Stimulated activated naive CD4-positive, alpha-beta T cell (primary cell): ENCODE data around the gene DLL4.

Experiments used
- DNase-seq, 6 experiments: peaks; one replicate each; lab custom pipeline; 2025; lab: John Stamatoyannopoulos, UW

The DLL4 gene

DNA sequence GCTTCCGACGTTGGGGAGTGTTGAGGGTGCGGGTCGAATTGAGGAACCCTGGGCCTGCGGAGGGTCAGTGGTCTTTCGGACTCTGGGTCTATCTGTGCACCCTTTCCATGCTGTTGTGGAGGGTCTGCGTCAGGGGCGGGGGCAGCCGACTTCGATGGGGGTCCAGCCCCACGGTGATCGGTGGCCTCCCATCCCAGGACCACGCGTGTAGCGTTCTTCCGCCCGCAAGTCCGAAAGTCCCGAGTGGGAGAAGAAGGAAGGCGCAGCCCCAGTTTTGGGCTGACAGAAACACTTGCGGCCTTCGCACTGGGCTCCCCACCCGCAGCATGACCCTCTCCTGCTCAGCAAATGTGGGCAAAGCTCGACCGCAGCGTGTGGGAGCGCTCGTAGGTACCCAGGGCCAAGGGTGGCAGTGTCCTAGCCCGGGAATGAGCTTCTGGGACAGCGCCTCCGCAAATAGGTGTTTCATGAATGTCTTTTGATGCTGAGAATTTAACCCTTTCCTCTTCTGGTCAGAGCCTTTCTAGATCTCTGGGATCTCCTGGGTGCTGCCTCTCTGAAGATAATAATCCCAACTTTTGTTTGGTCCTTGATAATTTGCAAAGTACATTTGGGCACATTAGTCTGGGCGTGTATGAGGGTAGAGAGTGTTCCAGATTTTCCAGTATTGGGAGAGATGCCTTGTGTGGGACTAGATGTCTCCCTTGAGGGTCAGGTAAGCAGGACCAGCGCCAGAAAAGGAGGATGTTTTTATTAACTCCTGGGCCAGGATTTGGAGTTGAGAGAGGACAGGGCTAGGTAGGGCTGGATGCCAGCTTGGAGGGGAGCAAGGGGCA, 2.3 kb upstream of the DLL4 start:
- DNase-seq = no peak

DNA sequence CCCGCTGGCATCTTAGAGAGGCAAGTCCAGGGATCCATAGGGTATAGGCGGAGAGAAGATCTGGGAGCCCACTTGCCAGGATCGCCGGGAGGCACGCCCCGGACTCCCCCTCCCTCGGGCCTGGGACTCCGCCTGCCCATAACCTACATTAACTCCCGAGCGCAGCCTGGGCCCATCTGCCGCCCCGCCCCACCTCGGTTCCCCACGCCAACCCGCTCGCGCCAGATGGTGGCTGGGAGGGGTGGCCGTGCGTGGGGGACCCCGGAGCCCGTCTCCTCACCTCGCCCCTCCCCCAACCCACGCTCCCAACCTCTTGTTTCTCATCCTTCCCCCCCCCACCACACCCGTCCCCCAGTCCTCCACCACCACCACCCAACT, 1.7 kb upstream of the DLL4 start:
- peak in 1 of 6 experiments; percentile 15 for DNase-seq

DNA sequence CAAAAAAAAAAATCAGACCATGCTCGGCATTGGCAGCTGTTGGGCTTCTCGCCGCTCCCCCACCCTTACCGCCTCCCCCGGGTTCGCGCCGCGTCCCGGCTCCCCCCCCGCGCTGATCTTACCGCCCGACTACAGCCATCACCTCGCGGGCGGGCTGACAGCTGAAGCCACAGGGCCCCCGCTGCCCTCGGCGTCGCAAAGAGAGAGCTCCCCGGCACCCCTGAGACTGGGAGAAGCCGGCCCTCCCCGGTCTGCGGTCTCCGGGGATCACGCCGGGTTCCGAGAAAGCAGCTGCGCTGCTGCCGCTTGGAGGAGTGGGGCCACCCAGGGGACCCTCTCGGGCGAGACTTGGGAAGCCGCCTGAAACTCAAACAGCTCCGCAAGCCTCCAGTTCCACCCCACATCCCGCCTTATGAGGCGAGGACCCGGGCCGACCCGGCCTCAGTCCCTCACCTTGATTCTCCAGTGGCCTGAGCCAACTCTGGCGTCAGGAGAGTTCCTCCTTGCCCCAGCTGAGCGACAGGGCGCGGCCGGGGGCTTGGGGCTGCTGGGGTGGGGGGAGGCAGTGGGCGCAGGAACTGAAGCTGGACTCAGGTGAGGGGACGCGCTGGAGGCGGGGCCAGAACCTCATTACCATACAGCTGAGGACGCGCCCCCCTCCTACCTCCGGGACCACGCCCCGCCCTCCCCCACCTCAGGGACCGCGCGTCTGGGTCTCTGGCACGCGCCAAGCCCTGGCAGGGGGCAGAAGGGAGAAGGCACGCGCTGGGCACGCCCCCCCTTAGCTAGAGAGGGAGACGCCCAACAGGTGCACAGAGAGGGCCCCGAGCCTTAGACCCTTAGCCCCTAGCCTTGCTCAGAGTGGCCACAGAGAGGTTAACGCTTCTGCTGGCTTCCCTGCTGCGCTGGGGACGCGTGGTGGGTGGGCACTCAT, 1.0 kb upstream of the DLL4 start:
- peak in 1 of 6 experiments; percentile 33 for DNase-seq

DNA sequence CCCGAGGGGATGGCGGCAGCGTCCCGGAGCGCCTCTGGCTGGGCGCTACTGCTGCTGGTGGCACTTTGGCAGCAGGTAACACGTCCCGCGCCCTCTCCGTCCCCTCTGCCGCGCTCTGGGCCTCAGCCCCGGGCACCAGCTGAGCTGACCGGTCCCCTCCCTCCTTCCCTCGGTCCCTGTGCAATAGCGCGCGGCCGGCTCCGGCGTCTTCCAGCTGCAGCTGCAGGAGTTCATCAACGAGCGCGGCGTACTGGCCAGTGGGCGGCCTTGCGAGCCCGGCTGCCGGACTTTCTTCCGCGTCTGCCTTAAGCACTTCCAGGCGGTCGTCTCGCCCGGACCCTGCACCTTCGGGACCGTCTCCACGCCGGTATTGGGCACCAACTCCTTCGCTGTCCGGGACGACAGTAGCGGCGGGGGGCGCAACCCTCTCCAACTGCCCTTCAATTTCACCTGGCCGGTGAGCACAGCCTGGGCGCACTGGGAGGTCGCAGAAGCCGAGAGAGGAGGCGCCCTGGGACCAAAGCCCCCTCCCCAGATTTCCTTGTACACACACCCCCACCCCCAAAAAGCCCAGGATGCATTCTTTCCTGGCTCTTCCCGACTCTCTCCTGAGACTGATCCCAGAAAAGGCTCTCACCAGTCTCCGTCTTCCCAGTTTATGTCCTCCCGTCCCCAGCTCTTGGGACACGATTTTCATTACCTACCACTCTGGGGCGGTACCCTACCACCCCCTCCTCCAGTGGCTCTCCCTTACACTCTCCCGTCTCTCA, 705 bp downstream of the DLL4 start:
- DNase-seq = no peak

DNA sequence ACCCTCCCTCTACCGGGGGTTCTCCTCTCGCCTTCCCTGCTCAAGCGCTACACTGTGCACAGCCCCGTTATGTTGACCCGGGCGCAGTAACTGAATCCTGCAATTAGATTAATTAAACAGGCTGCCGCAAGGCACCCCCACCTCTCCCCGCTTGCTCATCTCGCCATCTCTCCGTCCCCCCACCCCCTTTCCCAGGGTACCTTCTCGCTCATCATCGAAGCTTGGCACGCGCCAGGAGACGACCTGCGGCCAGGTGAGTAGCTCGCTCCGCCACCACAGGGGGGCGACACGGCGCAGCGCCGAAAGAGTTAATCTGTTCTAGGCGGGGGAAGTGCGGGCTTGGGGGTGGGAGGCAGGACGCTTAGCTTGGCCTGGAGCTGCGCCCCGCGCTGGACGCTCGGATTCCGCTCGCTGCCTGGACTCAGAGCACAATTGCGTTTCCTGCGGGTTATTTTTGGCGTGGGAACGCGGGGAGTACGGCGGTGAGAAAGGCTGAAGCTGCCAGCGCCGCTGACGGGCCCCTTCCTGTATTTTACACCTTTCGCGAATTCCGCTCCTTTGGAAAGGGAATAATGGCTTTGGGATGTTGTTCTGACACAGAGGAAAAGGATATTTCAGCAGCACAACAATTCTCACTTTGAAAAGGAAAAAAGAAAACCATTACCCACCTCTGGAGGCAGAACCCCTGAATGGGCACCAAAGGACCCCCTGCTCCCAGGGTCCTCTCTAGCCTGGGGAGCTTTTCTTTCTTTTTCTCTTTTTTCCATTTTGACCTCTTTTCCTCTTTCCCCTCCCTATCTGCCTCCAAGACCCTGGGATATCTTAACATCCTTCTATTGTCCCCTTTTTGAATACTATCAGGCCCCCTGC, 1.5 kb downstream of the DLL4 start:
- peak in 5 of 6 experiments; percentile 8 to 46 (median 29) for DNase-seq

DNA sequence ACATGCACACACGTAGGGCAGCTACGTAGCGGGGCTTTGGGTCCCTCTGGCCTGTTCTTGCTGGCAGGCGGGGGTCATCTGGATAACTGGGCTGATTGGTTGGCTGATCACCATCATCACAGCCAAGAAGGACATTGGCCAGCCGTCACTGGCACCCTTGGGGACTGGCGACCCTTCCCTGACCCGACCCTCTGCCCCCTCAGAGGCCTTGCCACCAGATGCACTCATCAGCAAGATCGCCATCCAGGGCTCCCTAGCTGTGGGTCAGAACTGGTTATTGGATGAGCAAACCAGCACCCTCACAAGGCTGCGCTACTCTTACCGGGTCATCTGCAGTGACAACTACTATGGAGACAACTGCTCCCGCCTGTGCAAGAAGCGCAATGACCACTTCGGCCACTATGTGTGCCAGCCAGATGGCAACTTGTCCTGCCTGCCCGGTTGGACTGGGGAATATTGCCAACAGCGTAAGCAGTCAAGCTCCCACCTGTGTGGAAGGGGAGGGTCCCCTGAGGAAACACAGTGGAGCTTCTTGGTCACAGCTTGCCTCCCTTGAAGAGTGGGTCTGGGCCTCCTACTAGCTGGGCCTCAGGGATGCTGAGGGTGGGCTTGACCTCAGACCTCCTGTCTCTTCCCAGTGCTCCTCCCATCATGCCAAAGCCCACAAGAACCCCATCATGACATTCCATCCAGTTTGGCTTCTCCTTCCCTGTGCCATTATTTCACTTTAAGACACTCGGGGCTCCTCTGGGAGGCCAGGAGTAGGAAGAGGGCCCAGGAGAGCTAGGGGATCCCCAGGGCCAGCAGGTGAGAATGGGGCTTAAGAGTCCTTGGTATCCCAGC, 2.4 kb downstream of the DLL4 start:
- DNase-seq = no peak

DNA sequence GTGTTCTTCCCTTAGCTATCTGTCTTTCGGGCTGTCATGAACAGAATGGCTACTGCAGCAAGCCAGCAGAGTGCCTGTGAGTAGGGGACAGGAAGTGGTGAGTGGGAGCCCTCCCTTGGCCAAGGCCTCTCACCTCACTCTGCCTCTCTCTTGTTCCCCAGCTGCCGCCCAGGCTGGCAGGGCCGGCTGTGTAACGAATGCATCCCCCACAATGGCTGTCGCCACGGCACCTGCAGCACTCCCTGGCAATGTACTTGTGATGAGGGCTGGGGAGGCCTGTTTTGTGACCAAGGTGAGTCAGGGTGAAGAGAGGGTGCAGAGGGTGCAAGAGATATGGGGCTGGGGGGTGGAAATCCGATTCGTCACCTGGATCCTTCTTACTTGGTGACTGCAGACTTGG, 3.0 kb downstream of the DLL4 start:
- no peak for DNase-seq

DNA sequence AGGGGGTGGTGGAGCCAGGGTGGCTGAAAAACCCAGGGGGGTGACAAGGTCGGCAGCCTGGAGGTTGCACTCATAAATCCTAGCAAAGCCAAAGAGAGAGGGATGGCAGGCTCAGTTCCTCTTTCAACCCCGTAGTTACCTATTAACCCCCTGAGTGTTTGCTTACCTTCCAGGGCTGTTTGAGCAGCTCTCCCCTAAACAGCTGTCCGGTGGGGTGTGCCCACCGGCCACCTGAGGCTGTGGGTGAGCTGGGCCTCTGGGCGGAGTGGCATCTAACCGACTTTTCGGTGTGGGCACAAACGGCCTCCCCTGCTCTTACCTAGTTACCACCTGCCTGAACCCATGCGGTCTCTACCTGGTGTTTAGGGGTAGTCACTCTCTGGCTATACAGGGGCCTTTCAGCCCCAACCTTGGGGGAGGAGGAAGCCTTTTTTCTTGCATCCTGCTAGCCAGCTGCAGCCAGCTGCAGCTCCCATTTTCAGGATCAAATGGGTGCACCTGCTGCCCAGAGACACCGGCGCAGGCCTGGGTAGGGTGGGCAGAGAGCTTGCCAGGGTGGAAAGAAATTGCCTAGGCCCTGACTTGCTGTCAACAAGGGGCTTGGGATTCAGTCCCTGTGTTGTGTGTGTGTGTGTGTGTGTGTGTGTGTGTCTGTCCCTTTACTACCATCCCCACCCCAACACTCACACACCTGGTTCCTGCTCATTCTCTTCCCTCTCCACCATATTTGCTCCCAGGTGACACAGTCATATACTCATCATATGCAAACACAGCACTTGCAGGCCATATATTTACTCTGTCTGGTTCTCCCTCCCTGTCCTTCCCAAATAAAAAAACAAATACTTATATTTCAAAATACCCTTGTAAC, 3.7 kb downstream of the DLL4 start:
- DNase-seq = no peak

DNA sequence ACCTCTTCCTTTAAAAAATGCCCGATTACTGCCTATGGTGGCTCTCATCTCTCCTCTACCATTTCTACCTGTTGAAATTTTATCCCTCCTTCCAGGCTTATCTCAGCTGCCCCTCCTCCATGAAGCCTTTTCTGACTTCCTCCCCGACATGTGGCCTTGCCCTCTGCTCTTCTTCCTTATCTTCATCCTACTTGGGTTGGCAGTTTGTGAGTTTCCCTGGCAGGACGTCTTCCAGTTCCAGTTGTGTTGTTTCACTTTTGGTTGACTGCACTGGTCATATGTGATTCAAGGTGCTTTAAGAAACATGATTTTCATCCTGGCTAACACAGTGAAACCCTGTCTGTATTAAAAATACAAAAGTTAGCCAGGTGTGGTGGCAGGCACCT, 4.4 kb downstream of the DLL4 start:
- no peak for DNase-seq

DNA sequence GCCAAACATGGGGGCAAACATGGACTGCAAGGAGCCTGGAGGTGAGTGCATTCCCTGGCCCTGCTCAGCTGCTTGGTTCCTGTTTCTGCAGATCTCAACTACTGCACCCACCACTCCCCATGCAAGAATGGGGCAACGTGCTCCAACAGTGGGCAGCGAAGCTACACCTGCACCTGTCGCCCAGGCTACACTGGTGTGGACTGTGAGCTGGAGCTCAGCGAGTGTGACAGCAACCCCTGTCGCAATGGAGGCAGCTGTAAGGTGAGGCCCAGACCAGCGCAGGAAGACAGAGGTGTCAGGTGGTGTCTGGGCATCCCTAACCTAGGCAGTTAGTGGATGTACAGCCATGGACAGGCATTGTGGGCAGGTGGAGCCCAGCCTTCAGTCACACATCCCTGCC, 5.3 kb downstream of the DLL4 start:
- no peak for DNase-seq

DNA sequence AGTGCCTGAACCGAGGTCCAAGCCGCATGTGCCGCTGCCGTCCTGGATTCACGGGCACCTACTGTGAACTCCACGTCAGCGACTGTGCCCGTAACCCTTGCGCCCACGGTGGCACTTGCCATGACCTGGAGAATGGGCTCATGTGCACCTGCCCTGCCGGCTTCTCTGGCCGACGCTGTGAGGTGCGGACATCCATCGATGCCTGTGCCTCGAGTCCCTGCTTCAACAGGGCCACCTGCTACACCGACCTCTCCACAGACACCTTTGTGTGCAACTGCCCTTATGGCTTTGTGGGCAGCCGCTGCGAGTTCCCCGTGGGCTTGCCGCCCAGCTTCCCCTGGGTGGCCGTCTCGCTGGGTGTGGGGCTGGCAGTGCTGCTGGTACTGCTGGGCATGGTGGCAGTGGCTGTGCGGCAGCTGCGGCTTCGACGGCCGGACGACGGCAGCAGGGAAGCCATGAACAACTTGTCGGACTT, 7.1 kb downstream of the DLL4 start:
- DNase-seq = no peak

DNA sequence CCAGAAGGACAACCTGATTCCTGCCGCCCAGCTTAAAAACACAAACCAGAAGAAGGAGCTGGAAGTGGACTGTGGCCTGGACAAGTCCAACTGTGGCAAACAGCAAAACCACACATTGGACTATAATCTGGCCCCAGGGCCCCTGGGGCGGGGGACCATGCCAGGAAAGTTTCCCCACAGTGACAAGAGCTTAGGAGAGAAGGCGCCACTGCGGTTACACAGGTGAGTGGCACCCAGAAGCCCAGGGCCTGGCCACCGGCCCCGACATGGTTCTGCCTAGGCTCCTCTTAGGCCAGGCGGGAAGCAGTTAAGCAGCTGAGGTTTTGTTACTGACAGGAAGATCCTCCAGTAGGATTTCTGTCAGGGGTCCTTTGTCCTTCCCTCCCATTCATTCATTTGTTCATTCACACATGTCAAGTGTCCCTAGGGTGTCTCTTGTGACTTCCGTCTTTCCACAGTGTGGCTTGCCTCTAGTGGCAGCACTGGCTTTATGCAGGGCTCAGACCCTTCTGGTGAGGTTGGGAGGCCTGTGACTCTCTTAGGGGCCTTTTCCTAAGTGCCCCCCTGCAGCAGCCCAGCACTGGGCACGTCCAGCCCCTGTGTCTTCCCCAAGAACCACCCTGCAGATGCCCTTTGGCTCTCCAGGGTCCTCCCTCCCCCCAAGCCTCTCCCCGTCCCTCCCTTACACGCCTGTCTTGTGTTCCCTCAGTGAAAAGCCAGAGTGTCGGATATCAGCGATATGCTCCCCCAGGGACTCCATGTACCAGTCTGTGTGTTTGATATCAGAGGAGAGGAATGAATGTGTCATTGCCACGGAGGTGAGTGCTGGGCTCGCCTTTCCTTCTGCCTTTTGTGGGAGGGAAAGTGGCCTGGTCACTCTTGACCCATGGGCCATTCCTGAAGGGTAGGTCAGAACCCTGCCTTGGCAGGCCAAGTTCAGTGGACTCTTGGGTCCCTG, 7.8 kb downstream of the DLL4 start:
- no peak for DNase-seq

DNA sequence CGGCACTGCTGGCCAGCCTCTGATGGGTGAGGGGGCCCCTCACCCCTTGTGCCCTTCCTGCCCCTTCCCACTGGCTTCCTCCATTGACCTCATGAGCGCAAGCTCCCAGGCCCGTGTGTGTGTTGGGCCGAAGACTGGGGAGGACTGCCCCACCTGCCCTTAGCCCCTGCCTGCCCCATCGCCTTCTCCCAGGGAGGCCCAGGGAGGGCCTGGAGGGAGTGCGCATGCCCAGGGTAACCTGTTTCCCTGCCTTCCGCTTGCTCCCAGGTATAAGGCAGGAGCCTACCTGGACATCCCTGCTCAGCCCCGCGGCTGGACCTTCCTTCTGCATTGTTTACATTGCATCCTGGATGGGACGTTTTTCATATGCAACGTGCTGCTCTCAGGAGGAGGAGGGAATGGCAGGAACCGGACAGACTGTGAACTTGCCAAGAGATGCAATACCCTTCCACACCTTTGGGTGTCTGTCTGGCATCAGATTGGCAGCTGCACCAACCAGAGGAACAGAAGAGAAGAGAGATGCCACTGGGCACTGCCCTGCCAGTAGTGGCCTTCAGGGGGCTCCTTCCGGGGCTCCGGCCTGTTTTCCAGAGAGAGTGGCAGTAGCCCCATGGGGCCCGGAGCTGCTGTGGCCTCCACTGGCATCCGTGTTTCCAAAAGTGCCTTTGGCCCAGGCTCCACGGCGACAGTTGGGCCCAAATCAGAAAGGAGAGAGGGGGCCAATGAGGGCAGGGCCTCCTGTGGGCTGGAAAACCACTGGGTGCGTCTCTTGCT, 8.8 kb downstream of the DLL4 start:
- peak in 4 of 6 experiments; percentile 8 to 49 (median 36) for DNase-seq

DNA sequence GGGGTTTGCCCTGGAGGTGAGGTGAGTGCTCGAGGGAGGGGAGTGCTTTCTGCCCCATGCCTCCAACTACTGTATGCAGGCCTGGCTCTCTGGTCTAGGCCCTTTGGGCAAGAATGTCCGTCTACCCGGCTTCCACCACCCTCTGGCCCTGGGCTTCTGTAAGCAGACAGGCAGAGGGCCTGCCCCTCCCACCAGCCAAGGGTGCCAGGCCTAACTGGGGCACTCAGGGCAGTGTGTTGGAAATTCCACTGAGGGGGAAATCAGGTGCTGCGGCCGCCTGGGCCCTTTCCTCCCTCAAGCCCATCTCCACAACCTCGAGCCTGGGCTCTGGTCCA, 9.4 kb downstream of the DLL4 start:
- no peak for DNase-seq

DNA sequence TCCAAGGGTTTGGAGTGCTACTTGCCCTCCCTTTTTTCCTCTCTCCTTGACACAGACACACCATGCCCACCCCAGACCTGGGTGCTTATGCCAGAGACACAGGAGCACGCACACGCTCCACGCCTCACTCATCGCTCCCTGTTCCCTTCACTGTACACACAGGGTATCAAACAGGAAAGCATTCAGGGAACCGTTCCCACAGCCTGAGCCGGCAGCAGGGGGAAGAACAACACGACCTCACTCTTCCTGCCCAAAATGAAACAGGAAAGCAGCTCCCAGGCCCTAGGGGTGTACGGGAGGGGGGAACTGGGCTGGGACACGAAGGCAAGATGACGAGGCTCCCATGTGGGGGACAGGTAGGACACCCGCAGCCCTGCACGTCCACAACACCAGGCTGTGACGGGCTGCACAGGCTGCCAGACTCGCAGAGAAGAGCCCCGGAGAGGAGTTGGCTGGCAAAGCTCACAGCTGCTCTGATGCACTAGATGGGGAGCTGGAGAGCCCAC, 11.2 kb downstream of the DLL4 start:
- peak in 3 of 6 experiments; percentile 15 to 41 (median 39) for DNase-seq

DNA sequence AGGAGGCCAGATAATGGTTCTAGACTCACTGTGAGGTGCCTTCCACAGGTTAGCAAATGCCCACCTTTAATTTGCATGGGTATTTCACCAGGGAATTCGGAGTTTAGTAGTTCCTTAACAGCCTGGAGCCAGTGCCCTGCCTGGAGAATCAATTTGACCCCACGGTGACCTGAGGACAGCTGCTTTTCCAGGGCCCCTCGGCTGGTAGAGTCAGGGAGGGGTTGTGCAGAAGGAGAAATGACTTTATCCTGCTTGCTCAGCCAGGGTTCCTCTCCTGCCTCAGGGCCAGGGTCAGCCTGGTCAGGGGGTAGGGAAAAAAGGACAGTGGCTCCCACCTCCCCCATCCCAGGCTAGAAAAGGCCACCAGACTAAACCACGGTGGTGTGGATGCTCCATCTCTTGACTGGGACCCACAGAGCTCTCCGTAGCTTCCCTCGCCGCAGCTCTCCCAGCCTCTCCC, 12.0 kb downstream of the DLL4 start:
- peak in 2 of 6 experiments; percentile 22 to 45 for DNase-seq
